AG04450 (cell line): Measurements from ENCODE around the gene RIMBP3B. TPM values are rescaled to one million over a fixed set of nuclear protein-coding genes. Genes with fewer than 3 reads are reported as not detected.
"Not testable (repeated sequence)": the region's sequence is repeated elsewhere in the genome, so short reads cannot be mapped to it uniquely, and the experiment has no call there.

Experiments used
- CTCF ChIA-PET: fragments of 300-600, 350-600 bp; formaldehyde crosslinking; extraction: SDS; loops from one replicate; lab custom pipeline; 2022; ENCODE audit warnings: antibody characterized with exemption, inconsistent platforms; lab: Charles Lee
- POLR2A ChIA-PET: fragments of 350-600 bp; formaldehyde crosslinking; extraction: SDS; loops from one replicate; lab custom pipeline; 2021; ENCODE audit warnings: antibody characterized with exemption, inconsistent platforms; lab: Yijun Ruan, JAX
- DNase-seq: peaks from one replicate; pipeline ENCODE4 v3.0.0-alpha.2; 2011; ENCODE audit warnings: low read depth, low spot score
- H3K27ac ChIP-seq: one replicate; pipeline ENCODE4 v1.5.1; 2012; ENCODE audit warnings: low read depth, low read length, control low read depth
- H3K27me3 ChIP-seq: one replicate; pipeline ENCODE4 v1.6.0; 2012; ENCODE audit warnings: low read length; ENCODE audit not compliant: control insufficient read depth, insufficient read depth
- H3K4me3 ChIP-seq: 2 replicates; pipeline ENCODE4 v1.5.1; 2011; ENCODE audit warnings: mild to moderate bottlenecking, low read depth, low read length, control low read depth
- H3K9me3 ChIP-seq: 2 replicates; pipeline ENCODE4 v1.5.1; 2012; ENCODE audit warnings: low read length; ENCODE audit not compliant: control insufficient read depth, insufficient read depth
- polyA plus RNA-seq: library from polyadenylated mRNA; depleted of rRNA; stranded (reverse); fragments of >200 nt; gene quantifications from 2 replicates; pipeline ENCODE4 v1.2.3, GENCODE V29; 2011; rRNA removed
- small RNA-seq: library from RNA; depleted of rRNA; stranded (forward); fragments of <200 nt; gene quantifications from one replicate; pipeline ENCODE3, GENCODE V24; 2012; ENCODE audit warnings: low read depth; ENCODE audit not compliant: insufficient read length

Gene RIMBP3B
- polyA plus RNA-seq, 1 experiment: 0.14 TPM

DNA sequence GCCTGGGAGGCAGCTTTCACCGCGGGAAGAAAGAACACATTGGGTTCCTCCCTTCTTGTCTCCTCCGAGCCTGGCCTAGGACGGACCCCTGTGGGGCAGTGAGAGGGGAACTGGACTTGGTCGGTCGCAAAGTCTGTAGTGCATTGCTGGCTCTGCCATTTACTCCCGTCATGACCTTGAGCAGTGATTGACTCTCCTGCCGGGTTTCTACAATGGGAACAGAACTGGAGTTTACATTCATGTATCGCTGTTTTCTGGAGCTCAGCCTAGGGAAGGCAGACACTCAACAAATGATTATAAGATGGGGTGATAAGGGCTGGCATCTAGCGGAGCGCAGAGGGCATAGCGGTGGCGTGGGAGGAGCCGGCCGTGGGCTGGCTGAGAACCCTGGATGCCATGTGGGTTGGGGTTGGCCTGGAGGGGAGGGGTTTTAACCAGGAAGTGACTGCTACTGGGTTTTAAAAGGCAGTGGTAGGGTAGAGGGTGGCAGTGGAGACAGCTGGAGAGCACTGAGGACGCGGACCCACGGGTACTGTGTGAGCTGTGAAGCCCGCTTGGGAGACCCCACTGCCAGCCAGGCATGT is 36.7 kb downstream of the RIMBP3B start:
- CTCF ChIA-PET, H3K27ac ChIP-seq, H3K4me3 ChIP-seq, DNase-seq, H3K9me3 ChIP-seq, POLR2A ChIA-PET, H3K27me3 ChIP-seq: not testable (repeated sequence)

DNA sequence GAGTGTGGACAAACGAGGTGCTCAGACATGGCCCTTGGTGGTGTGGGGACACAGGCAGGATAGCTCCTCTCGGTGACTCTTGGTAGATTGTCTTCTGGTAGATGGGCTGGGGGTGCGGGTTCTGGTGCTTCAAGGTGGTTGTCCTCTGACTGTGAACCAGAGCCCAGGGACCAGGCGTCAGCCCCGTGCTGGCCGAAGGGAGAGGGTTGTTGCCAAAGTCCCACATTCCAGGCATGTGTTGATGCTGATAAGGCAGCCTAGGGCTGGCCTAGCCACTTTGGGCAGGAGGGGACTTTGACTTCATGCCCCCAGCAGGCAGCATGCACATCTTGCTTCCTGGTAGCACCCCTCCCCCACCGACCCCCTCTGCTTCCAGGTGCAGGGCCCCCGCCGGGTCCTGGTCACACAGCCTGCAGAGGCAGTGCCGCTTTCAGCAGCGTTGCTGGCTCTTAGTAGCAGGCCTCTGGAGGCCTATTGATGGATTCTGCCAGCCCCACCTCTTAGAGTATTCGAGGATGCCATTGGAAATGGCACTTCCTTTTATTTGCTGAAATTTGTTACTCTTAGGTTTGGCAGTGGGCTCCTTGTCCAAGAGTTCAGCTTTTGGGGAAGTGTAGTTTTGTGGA is 40.6 kb downstream of the RIMBP3B start:
- CTCF ChIA-PET, H3K4me3 ChIP-seq: not testable (repeated sequence)

DNA sequence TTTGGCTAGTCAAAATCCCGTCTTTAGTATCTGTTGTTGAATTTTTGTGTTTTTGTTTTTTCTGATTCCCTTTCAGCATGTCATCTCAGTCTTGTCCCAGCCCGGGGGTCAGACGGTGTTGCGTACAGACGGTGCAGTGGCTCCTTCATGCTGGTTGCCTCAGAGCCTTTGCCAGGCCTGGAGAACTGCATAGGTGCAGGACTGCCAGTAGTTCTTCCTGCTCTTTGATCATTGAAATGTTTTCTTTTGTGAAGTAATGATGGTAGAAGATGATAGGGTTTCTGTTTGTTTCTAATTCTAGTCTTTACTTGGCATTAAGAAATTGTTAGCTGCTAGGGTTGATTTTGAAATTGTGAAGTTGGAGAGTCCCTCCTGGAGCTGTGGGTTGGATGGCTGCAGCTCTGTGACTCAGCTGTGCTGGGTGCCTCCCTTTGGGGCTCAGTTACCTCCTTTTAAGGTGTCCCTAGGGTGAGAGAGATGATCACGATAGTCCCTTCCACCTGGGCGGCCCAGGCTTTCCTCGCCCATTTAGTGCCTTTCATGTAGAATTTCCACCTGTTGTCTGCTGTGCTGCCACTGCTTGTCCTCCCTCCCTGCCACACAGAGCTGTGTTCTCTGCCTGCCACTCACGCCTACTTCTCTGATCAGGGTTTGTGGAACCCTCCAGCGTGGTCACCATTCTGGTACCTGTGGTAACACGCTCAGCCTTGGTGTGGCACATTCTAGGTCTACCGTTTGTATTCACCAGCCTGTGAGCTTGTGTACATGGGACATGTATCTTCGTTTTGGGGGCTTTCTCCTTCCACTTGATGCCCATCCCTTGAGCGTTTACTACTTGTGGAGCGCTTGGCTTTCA is 51.1 kb downstream of the RIMBP3B start:
- CTCF ChIA-PET, H3K27me3 ChIP-seq, H3K27ac ChIP-seq, POLR2A ChIA-PET, H3K9me3 ChIP-seq, DNase-seq, H3K4me3 ChIP-seq: not testable (repeated sequence)

More for the DNA sequence above, 40.6 kb downstream of the RIMBP3B start:
- H3K27ac ChIP-seq, POLR2A ChIA-PET, H3K9me3 ChIP-seq, H3K27me3 ChIP-seq, DNase-seq: not testable (repeated sequence)

DNA sequence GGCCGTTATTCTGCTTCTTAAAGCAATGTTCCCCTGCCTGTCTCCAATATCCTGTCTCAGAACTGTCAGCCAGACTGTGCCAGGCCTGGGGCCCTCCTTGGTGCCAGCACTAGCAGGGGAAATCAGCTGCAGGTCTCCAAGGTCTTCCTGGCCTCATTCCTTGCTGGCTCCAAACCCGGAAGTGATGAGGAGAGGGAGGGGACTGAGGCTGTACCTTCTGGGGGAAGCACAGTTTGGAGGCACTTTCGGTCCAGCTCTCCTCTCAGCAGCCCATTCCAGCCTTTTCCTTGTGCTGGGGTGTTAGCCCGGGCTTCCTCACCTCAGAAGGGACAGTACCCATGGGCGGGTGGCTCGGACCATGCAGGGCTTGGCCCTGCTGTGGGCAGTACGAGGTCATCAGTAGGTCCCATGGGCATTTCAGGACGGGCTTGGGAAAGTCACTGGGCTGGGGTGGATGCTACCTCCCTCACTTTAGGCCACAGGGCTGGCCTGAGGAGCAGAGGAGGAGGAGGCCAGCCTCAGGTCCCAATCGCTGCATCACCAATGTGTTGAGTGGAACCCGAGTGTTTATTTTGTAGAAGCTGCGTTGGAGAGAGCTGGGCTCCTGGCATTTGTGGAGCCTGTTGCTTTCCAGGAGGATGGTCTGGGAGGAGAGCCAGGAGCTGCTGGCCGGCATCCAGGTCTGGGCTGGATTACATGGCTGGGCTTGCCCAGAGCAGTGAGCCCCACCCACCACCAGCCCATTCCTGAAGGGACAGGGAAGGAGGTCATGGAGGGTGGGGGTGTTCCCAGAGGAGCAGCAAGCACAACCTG is 52.7 kb downstream of the RIMBP3B start:
- H3K27ac ChIP-seq: peak overlapping the region; percentile 31
- CTCF ChIA-PET, H3K27me3 ChIP-seq, DNase-seq, POLR2A ChIA-PET, H3K9me3 ChIP-seq, H3K4me3 ChIP-seq: not testable (repeated sequence)

DNA sequence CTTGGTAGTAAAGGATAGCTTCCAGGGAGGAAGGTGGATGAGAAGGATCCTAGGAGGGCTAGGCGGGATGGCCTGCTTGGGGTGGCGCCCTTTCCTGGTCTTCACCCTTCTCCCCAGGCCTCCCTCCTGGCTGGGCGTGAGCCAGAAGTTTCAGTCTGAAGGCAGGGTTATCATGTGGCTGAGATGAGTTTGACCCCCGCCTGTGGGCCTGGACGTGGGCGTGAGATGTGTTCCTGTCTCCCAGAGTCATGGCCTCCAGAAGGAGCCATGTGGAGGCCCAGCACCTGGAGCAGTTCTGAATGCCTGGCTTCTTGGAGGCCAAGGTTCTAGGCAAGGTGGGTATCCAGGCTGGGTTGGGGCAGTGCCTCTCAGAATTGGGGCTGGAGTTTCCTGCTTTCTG is 54.5 kb downstream of the RIMBP3B start:
- POLR2A ChIA-PET, H3K27me3 ChIP-seq, H3K4me3 ChIP-seq, CTCF ChIA-PET, DNase-seq, H3K27ac ChIP-seq, H3K9me3 ChIP-seq: not testable (repeated sequence)

Small RNA genes within 50 kb of the gene (small RNA-seq; reads per million reads assigned to genes)
- gene RF00492 (not detected), gene RN7SKP63 (not detected)

Other genes with a start within 250 kb of the RIMBP3B start
- 0.93 and 1.3 TPM in 2 replicates for gene HIC2, start 33.6 kb downstream of the RIMBP3B start, polyA plus RNA-seq
- gene TMEM191C, start 83.6 kb downstream of the RIMBP3B start, polyA plus RNA-seq: 0.58 and 0.82 TPM in 2 replicates
- gene RIMBP3C, start 167.7 kb downstream of the RIMBP3B start, polyA plus RNA-seq: not detected in 2 replicates
- gene UBE2L3, start 184.0 kb downstream of the RIMBP3B start, polyA plus RNA-seq: 72.7 and 77.2 TPM in 2 replicates
- gene YDJC, start 246.3 kb downstream of the RIMBP3B start, polyA plus RNA-seq: 9.0 and 12.2 TPM in 2 replicates
- gene CCDC116, start 249.0 kb downstream of the RIMBP3B start, polyA plus RNA-seq: 0.06 and 0.16 TPM in 2 replicates